ENCODE results near the gene MXRA8.

- TF ChIP-seq CTCF (IDR thresholded peaks at IDR 0.05; ENCODE audit: insufficient read depth, low read length) (no peak), GABPA (IDR thresholded peaks at IDR 0.05; ENCODE audit: low read depth) (no peak)
These were observed 39.3 kb downstream of the MXRA8 start for GRCh38 chr1:1318777-1319645.
